C4-2B (cell line): ENCODE results near the gene SYN1.

ENCODE experiments used
- CTCF ChIP-seq: fragments of 450-650 bp; conservative IDR thresholded peaks from 2 replicates; pipeline ENCODE4 v1.5.1; 2017; ENCODE audit warnings: mild to moderate bottlenecking
- ZFX ChIP-seq: fragments of 450-650 bp; IDR thresholded peaks from 2 replicates; pipeline ENCODE4 v1.6.1; 2017

GRCh38 chrX:47631676-47632075 lies 12.0 kb upstream of the SYN1 start:
- TF ChIP-seq CTCF: no peak
- TF ChIP-seq ZFX: no peak
